Measurements from ENCODE around the gene SLC39A11. TPM values are rescaled to one million over a fixed set of nuclear protein-coding genes. Genes with fewer than 3 reads are reported as not detected.

SLC39A11 gene
- total RNA-seq, 1 experiment from 2014 or later = 20.9 TPM

Other genes with a start within 250 kb of the SLC39A11 start
- 0.06 and 0.55 TPM in 2 replicates for gene SSTR2, start 72.3 kb upstream of the SLC39A11 start, total RNA-seq (2014; rRNA removed; shearing (Covaris generic))
- gene COG1, start 100.4 kb upstream of the SLC39A11 start, total RNA-seq (2014; rRNA removed; shearing (Covaris generic)) = 18.6 and 18.8 TPM in 2 replicates
- gene CPSF4L, start 169.2 kb upstream of the SLC39A11 start, total RNA-seq (2014; rRNA removed; shearing (Covaris generic)) = not detected in 2 replicates
- 29.8 and 30.9 TPM in 2 replicates for gene CDC42EP4, start 219.3 kb upstream of the SLC39A11 start, total RNA-seq (2014; rRNA removed; shearing (Covaris generic))